OCI-LY7 (cell line): ENCODE data around the gene VPS26B. TPM values are rescaled to one million over a fixed set of nuclear protein-coding genes. Genes with fewer than 3 reads are reported as not detected.
A peak's percentile ranks its signal among the peaks of the same experiment; 100 is the strongest.
"Not testable (repeated sequence)": the region's sequence is repeated elsewhere in the genome, so short reads cannot be mapped to it uniquely, and the experiment has no call there.

ENCODE experiments used
- BruUV-seq: library from RNA; stranded (reverse); fragments of 400-500 nt; replicated peaks from 2 replicates; lab custom pipeline; 2021; lab: Mats Ljungman, UMichigan
- CTCF ChIA-PET: fragments of 300-600 bp; sonication (Branson Sonifier 250); formaldehyde crosslinking; loops from one replicate; lab custom pipeline; 2022; ENCODE audit warnings: antibody characterized with exemption; ENCODE audit not compliant: unreplicated experiment; lab: Charles Lee
- POLR2A ChIA-PET: fragments of 300-600 bp; sonication (Branson Sonifier 250); formaldehyde crosslinking; loops from one replicate; lab custom pipeline; 2022; ENCODE audit warnings: antibody characterized with exemption; lab: Charles Lee
- DNase-seq: peaks from one replicate; pipeline ENCODE4 v3.0.0-alpha.2; 2015; ENCODE audit warnings: low spot score
- H2AFZ ChIP-seq: fragments of 200-600 bp; sonication (generic), shearing (Covaris generic); 2 replicates; pipeline ENCODE4 v1.6.1; 2014; ENCODE audit warnings: mild to moderate bottlenecking, antibody characterized with exemption, low read length, moderate library complexity
- H3K27ac ChIP-seq: fragments of 200-600 bp; sonication (generic); 2 replicates; pipeline ENCODE4 v1.5.1; 2014; ENCODE audit warnings: mixed run types, low read depth, mild to moderate bottlenecking, moderate library complexity, low read length, inconsistent platforms; ENCODE audit not compliant: poor library complexity, severe bottlenecking
- H3K36me3 ChIP-seq: fragments of 200-600 bp; sonication (generic); 2 replicates; pipeline ENCODE4 v1.6.1; 2014; ENCODE audit warnings: mild to moderate bottlenecking, antibody characterized with exemption, low read length, moderate library complexity, mixed read lengths; ENCODE audit not compliant: insufficient read depth
- H3K4me1 ChIP-seq: fragments of 200-600 bp; sonication (generic); 2 replicates; pipeline ENCODE4 v1.5.1; 2014; ENCODE audit warnings: mild to moderate bottlenecking, low read length; ENCODE audit not compliant: insufficient read depth, poor library complexity, severe bottlenecking
- H3K4me2 ChIP-seq: fragments of 200-600 bp; sonication (generic); 2 replicates; pipeline ENCODE4 v1.6.1; 2014; ENCODE audit warnings: mild to moderate bottlenecking, low read length
- H3K4me3 ChIP-seq: fragments of 200-600 bp; sonication (generic); 2 replicates; pipeline ENCODE4 v1.5.1; 2014; ENCODE audit warnings: mild to moderate bottlenecking, low read depth, low read length; ENCODE audit not compliant: poor library complexity, severe bottlenecking
- H3K79me2 ChIP-seq: fragments of 200-600 bp; sonication (generic); 2 replicates; pipeline ENCODE4 v1.6.1; 2016; ENCODE audit warnings: low read depth, mild to moderate bottlenecking, low read length, moderate library complexity, mixed read lengths; ENCODE audit not compliant: insufficient read depth
- H3K9me2 ChIP-seq: fragments of 200-600 bp; sonication (generic); 2 replicates; pipeline ENCODE4 v1.6.1; 2016; ENCODE audit warnings: mild to moderate bottlenecking, low read length, mixed read lengths; ENCODE audit not compliant: insufficient read depth
- H3K9me3 ChIP-seq: fragments of 200-600 bp; sonication (generic); 2 replicates; pipeline ENCODE4 v1.6.1; 2014; ENCODE audit warnings: mild to moderate bottlenecking, mixed run types, low read length, mixed read lengths
- H4K20me1 ChIP-seq: fragments of 200-600 bp; sonication (generic); 2 replicates; pipeline ENCODE4 v1.6.1; 2014; ENCODE audit warnings: mild to moderate bottlenecking, antibody characterized with exemption, low read length, moderate library complexity, mixed read lengths; ENCODE audit not compliant: insufficient read depth
- CTCF ChIP-seq: fragments of 200-600 bp; sonication (generic); conservative IDR thresholded peaks from 2 replicates; pipeline ENCODE4 v1.5.1; 2014; ENCODE audit warnings: mild to moderate bottlenecking, antibody characterized with exemption, low read length, moderate library complexity, mixed read lengths
- EZH2phosphoT487 ChIP-seq: fragments of 200-600 bp; sonication (generic); IDR thresholded peaks from 2 replicates; pipeline ENCODE4 v1.6.1; 2018; ENCODE audit warnings: low read depth, borderline replicate concordance, mild to moderate bottlenecking, mixed run types, antibody characterized with exemption, low read length, moderate library complexity, mixed read lengths
- intact Hi-C: fragments of 100-400 bp; cut with micrococcal nuclease; formaldehyde crosslinking; loops from one replicate; pipeline ENCODE4 v1.10.0; 2022; ENCODE audit not compliant: unreplicated experiment
- total RNA-seq, 2 experiments: library from RNA; depleted of rRNA in 1 of 2; stranded (reverse); fragments of >200 nt in 1 of 2; shearing (Covaris generic) in 1 of 2; gene quantifications; 2 replicates each; pipeline ENCODE4 v1.2.3, GENCODE V29; 2014 to 2022

VPS26B gene
- total RNA-seq, 2 experiments from 2014 or later = 24.9 to 25.1 TPM

DNA sequence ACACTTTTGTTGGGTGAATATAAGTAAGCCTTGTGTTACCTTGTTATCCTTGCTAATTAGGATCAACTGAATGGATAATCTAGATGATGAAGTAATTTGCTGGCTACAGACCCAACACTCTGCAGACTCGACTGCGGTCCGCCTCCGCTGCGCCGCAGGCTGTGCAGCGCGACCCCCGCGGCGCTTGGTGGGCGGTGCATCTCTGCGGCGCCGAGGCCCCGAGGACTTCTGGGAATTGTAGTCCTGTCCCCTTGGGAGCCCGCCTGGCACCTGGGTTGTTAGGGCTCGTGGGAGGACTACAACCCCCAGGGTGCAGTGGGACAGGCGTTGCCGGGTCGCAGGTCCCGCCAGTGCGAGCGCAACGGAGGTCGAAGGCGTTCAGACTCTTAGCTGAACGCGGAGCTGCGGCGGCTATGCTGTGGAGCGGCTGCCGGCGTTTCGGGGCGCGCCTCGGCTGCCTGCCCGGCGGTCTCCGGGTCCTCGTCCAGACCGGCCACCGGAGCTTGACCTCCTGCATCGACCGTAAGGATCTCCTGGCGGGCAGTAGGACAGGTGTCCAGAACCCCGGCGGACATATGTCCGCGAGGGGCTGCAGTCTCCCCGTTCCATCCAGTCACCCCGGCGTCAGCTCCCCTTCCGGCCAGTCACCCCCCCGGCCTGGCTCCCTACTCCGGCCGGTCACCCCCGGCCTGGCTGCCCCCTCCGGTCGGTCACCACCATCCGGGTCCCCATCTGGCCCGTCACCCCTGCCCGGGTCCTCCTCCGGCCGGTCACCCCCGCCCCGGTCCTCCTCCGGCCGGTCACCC is 28.9 kb downstream of the VPS26B start, which contains the start of the genes ACAD8 and THYN1:
Gene ACAD8 (plus strand): TSS at position 381 of the 806 bp plus-strand sequence. CDS start 33 bp downstream, at position 414.
Gene THYN1 (minus strand): TSS at position 165 of the 806 bp plus-strand sequence. CDS start 470 bp downstream, outside the sequence.
- H3K4me1 ChIP-seq = peaks cover 17% of the 10 kb centered on the region
- peak within 1 kb of the TSS; percentile 88 for H2AFZ ChIP-seq
- peaks cover 12% of the 10 kb centered on the region; the same call in 1 of the 2 replicates for H3K79me2 ChIP-seq
- peaks cover 30% of the 10 kb centered on the region for H3K36me3 ChIP-seq
- no peaks in the 10 kb centered on the region for H3K9me2 ChIP-seq
- peak within 1 kb of the TSS; percentile 82 for H3K4me3 ChIP-seq
- intact Hi-C loops = loop anchor here (1.0 kb wide), 2 partner anchors 25 to 29 kb away; partner anchors contain the start of gene VPS26B
- H3K4me2 ChIP-seq = peak within 1 kb of the TSS; percentile 91
- BruUV-seq = no TSS peak
- CTCF ChIA-PET = no interaction called here
- H4K20me1 ChIP-seq = no peaks in the 10 kb centered on the region
- H3K27ac ChIP-seq = peak within 1 kb of the TSS; percentile 25
- H3K9me3 ChIP-seq = no peaks in the 10 kb centered on the region
- TF ChIP-seq EZH2phosphoT487 = no peak
- TF ChIP-seq CTCF = peak; percentile 32; the same call in 1 of the 2 replicates
- DNase-seq = peak; percentile 98
- POLR2A ChIA-PET = interaction anchor here (0.5 to 1.4 kb wide), 6 partner anchors 25 to 392 kb away, joined by 3 to 6 read pairs (median 3); partner anchors contain the start of genes NCAPD3 and VPS26B

GRCh38 chr11:134254433-134255183 is 30.1 kb downstream of the VPS26B start:
- peak overlapping the region; percentile 82 for H3K4me3 ChIP-seq
- no peaks in the 10 kb centered on the region for H3K9me2 ChIP-seq
- H3K9me3 ChIP-seq = no peaks in the 10 kb centered on the region
- DNase-seq = no peak
- BruUV-seq = no TSS peak
- H3K27ac ChIP-seq = no peak overlapping the region
- ChIA-PET CTCF (no interaction called here), POLR2A (interaction anchor here (1.0 to 1.4 kb wide), 3 partner anchors 12 to 31 kb away, joined by 4 to 6 read pairs (median 6); partner anchors contain the start of genes NCAPD3 and VPS26B)
- no peak overlapping the region for H2AFZ ChIP-seq
- H3K4me1 ChIP-seq = peaks cover 20% of the 10 kb centered on the region
- H3K4me2 ChIP-seq = peak overlapping the region; percentile 91
- TF ChIP-seq CTCF (no peak), EZH2phosphoT487 (no peak)
- no peaks in the 10 kb centered on the region for H4K20me1 ChIP-seq
- H3K79me2 ChIP-seq = peaks cover 12% of the 10 kb centered on the region; the same call in 1 of the 2 replicates
- peaks cover 27% of the 10 kb centered on the region for H3K36me3 ChIP-seq
- intact Hi-C loops = no loop called here

GRCh38 chr11:134255184-134255561 is 30.7 kb downstream of the VPS26B start:
- intact Hi-C loops, DNase-seq, H2AFZ ChIP-seq, BruUV-seq, H3K9me2 ChIP-seq, H3K9me3 ChIP-seq, H3K27ac ChIP-seq, H3K4me3 ChIP-seq, H4K20me1 ChIP-seq, CTCF ChIA-PET, H3K4me2 ChIP-seq: not testable (repeated sequence)
- Histone ChIP-seq H3K36me3 (peaks cover 27% of the 10 kb centered on the region; the same call in 1 of the 2 replicates), H3K79me2 (peaks cover 12% of the 10 kb centered on the region; the same call in 1 of the 2 replicates), H3K4me1 (peaks cover 25% of the 10 kb centered on the region)
- POLR2A ChIA-PET = interaction anchor here (1.0 kb wide), 1 partner anchor 11 kb away, joined by 4 read pairs; no protein-coding TSS in a partner anchor
